K562 (cell line): ENCODE measurements around the gene TKT. TPM values are rescaled to one million over a fixed set of nuclear protein-coding genes. Genes with fewer than 3 reads are reported as not detected.
A peak's percentile ranks its signal among the peaks of the same experiment; 100 is the strongest.

Source experiments
- ASH1L ChIP-seq: fragments of 450-650 bp; IDR thresholded peaks from 2 replicates; pipeline ENCODE4 v1.6.1; 2018; ENCODE audit warnings: borderline replicate concordance, mild to moderate bottlenecking, low read depth; ENCODE audit not compliant: partially characterized antibody
- BHLHE40 ChIP-seq: IDR thresholded peaks from 2 replicates; pipeline ENCODE4 v1.6.1; 2011; ENCODE audit warnings: low read length, improper control_type of control experiment
- CEBPZ ChIP-seq: fragments of 150-350 bp; IDR thresholded peaks from 2 replicates; pipeline ENCODE4 v1.6.1; 2014; ENCODE audit warnings: low read depth, mild to moderate bottlenecking, low read length, borderline replicate concordance
- CTCFL ChIP-seq: IDR thresholded peaks from 2 replicates; pipeline ENCODE4 v1.6.1; 2011; ENCODE audit warnings: borderline replicate concordance, low read depth, mild to moderate bottlenecking, moderate library complexity, low read length; ENCODE audit not compliant: insufficient read depth, poor library complexity, severe bottlenecking
- ERF ChIP-seq: fragments of 450-650 bp; formaldehyde crosslinking; IDR thresholded peaks from 2 replicates; pipeline ENCODE4 v1.4.0; 2020; ENCODE audit warnings: mild to moderate bottlenecking, mixed read lengths
- MECOM ChIP-seq: fragments of 250-450 bp; sonication (Bioruptor Pico); IDR thresholded peaks from 2 replicates; pipeline ENCODE4 v1.8.0; 2022; ENCODE audit warnings: inconsistent platforms
- MIER1 ChIP-seq: fragments of 450-650 bp; IDR thresholded peaks from 2 replicates; pipeline ENCODE4 v1.6.1; 2016; ENCODE audit warnings: antibody characterized with exemption, mild to moderate bottlenecking, low read depth
- RNF2 ChIP-seq: sonication (generic); IDR thresholded peaks from 2 replicates; pipeline ENCODE4 v1.6.1; 2016
- ZNF75A ChIP-seq: fragments of 450-650 bp; formaldehyde crosslinking; IDR thresholded peaks from 2 replicates; pipeline ENCODE4 v1.4.0; 2020; ENCODE audit warnings: mild to moderate bottlenecking
- polyA plus RNA-seq, 8 experiments: library from polyadenylated mRNA; depleted of rRNA in 4 of 8; stranded (reverse) in 5 of 8; unstranded in 3 of 8; fragments of >200 nt; fragmentation: Nextera tagmentation in 2 of 8; fragmentation: Illumina TruSeq in 1 of 8; extraction: Ambion mirVana in 2 of 8; extraction: Trizol in 1 of 8; gene quantifications; 2 replicates each; pipeline versions ENCODE4 v1.2.1 to v1.2.3, GENCODE V29; 2011 to 2014; ENCODE audit warnings: inconsistent platforms in 1 of 8, missing spikeins in 1 of 8
- total RNA-seq, 7 experiments: library from RNA; depleted of rRNA in 6 of 7; stranded (reverse); fragments of >200 nt in 6 of 7; fragmentation: Illumina TruSeq in 2 of 7; extraction: Trizol in 2 of 7; gene quantifications; 2 replicates each; pipeline versions ENCODE4 v1.2.1 to v1.2.3, GENCODE V29; 2011 to 2021; ENCODE audit warnings: low replicate concordance in 1 of 7
- TF ChIP-seq, protein P1 (sequence below), 2 experiments: fragments of 450-650 bp in 1 of 2; IDR thresholded peaks; 2 replicates each; pipeline ENCODE4 v1.6.1; 2011 to 2017; ENCODE audit warnings: low read depth in 2 of 2, antibody characterized with exemption in 1 of 2, borderline replicate concordance in 1 of 2, low read length in 1 of 2, mild to moderate bottlenecking in 1 of 2, mixed read lengths in 1 of 2; ENCODE audit not compliant: control insufficient read depth in 1 of 2
- TF ChIP-seq, protein P2 (sequence below), 2 experiments: fragments of 450-650 bp; IDR thresholded peaks; 2 replicates each; pipeline ENCODE4 v1.6.1; 2018; ENCODE audit warnings: mild to moderate bottlenecking in 2 of 2, low read depth in 1 of 2; ENCODE audit not compliant: partially characterized antibody in 2 of 2

Gene TKT
- total and polyA plus RNA-seq, 9 of the 15 experiments (the other 6 are each of a cell fraction or from before 2014, with no cell fraction given), result 58.1 to 401 (median 187) TPM

- TF ChIP-seq, protein P1, sequence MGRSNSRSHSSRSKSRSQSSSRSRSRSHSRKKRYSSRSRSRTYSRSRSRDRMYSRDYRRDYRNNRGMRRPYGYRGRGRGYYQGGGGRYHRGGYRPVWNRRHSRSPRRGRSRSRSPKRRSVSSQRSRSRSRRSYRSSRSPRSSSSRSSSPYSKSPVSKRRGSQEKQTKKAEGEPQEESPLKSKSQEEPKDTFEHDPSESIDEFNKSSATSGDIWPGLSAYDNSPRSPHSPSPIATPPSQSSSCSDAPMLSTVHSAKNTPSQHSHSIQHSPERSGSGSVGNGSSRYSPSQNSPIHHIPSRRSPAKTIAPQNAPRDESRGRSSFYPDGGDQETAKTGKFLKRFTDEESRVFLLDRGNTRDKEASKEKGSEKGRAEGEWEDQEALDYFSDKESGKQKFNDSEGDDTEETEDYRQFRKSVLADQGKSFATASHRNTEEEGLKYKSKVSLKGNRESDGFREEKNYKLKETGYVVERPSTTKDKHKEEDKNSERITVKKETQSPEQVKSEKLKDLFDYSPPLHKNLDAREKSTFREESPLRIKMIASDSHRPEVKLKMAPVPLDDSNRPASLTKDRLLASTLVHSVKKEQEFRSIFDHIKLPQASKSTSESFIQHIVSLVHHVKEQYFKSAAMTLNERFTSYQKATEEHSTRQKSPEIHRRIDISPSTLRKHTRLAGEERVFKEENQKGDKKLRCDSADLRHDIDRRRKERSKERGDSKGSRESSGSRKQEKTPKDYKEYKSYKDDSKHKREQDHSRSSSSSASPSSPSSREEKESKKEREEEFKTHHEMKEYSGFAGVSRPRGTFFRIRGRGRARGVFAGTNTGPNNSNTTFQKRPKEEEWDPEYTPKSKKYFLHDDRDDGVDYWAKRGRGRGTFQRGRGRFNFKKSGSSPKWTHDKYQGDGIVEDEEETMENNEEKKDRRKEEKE (IDR thresholded peaks at IDR 0.05; ENCODE audit: borderline replicate concordance in 1 of 2, control insufficient read depth in 1 of 2, low read depth in 2 of 2, low read length in 1 of 2), result no peak
- no peak for TF ChIP-seq ZNF75A (CRISPR knock-in tag)
- peak; percentile 44; the same call in 1 of the 2 replicates for TF ChIP-seq RNF2
- no peak for TF ChIP-seq CTCFL
- 0 out of 2 replicates have a peak, but pooled peaks have one; percentile 53 for TF ChIP-seq MIER1
- TF ChIP-seq BHLHE40, result peak; percentile 65
- TF ChIP-seq CEBPZ, result no peak
- no peak for TF ChIP-seq MECOM
- TF ChIP-seq, protein P2, sequence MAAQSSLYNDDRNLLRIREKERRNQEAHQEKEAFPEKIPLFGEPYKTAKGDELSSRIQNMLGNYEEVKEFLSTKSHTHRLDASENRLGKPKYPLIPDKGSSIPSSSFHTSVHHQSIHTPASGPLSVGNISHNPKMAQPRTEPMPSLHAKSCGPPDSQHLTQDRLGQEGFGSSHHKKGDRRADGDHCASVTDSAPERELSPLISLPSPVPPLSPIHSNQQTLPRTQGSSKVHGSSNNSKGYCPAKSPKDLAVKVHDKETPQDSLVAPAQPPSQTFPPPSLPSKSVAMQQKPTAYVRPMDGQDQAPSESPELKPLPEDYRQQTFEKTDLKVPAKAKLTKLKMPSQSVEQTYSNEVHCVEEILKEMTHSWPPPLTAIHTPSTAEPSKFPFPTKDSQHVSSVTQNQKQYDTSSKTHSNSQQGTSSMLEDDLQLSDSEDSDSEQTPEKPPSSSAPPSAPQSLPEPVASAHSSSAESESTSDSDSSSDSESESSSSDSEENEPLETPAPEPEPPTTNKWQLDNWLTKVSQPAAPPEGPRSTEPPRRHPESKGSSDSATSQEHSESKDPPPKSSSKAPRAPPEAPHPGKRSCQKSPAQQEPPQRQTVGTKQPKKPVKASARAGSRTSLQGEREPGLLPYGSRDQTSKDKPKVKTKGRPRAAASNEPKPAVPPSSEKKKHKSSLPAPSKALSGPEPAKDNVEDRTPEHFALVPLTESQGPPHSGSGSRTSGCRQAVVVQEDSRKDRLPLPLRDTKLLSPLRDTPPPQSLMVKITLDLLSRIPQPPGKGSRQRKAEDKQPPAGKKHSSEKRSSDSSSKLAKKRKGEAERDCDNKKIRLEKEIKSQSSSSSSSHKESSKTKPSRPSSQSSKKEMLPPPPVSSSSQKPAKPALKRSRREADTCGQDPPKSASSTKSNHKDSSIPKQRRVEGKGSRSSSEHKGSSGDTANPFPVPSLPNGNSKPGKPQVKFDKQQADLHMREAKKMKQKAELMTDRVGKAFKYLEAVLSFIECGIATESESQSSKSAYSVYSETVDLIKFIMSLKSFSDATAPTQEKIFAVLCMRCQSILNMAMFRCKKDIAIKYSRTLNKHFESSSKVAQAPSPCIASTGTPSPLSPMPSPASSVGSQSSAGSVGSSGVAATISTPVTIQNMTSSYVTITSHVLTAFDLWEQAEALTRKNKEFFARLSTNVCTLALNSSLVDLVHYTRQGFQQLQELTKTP (IDR thresholded peaks at IDR 0.05; ENCODE audit: low read depth in 1 of 2, partially characterized antibody in 2 of 2), result no peak
- TF ChIP-seq ERF (CRISPR knock-in tag), result no peak
- TF ChIP-seq ASH1L, result no peak
Measured at GRCh38 chr3:53255775-53256703, at the start of gene TKT (continued).
